Measurements from ENCODE around the gene CHMP2B. TPM values are rescaled to one million over a fixed set of nuclear protein-coding genes. Genes with fewer than 3 reads are reported as not detected.

CHMP2B gene
- total and polyA plus RNA-seq, 2 experiments from 2014 or later: 59.3 to 137 TPM

GRCh38 chr3:87228316-87228715 lies 1.2 kb downstream of the CHMP2B start:
- Histone ChIP-seq H3K4me1 (ENCODE audit: insufficient read depth) (peaks cover 40% of the 10 kb centered on the region), H3K27me3 (replicated peaks; ENCODE audit: insufficient read depth) (no peaks in the 10 kb centered on the region), H3K9me2 (ENCODE audit: insufficient read depth) (no peaks in the 10 kb centered on the region), H3K9me3 (ENCODE audit: low read depth) (no peaks in the 10 kb centered on the region), H3K36me3 (ENCODE audit: low read depth) (no peaks in the 10 kb centered on the region), H3K9ac (peak overlapping the region; percentile 92), H3K4me3 (peak overlapping the region; percentile 94), H3K4me2 (ENCODE audit: unreplicated experiment) (peak overlapping the region; percentile 95), H2AFZ (peak overlapping the region; percentile 99), H3F3A (ENCODE audit: insufficient read depth) (peaks cover 29% of the 10 kb centered on the region), H4K20me1 (ENCODE audit: insufficient read depth) (peaks cover 12% of the 10 kb centered on the region), H3K79me2 (ENCODE audit: insufficient read depth) (peaks cover 62% of the 10 kb centered on the region), H3K27ac (peak overlapping the region; percentile 84)
- TF ChIP-seq EZH2phosphoT487 (IDR thresholded peaks at IDR 0.05; ENCODE audit: insufficient read depth, low read depth) (no peak), EZH2 (IDR thresholded peaks at IDR 0.05; ENCODE audit: insufficient read depth, poor library complexity, severe bottlenecking) (no peak)
- in situ Hi-C loops (cut with MboI): no loop called here
- DNase-seq: peak; percentile 75
- WGBS, 2 experiments (ENCODE audit: low coverage in 1 of 2, low lambda C conversion rate in 2 of 2, missing lambda C conversion rate in 2 of 2): 0% methylated on average over 1 of the region's 1 CpG

- H3K27me3 ChIP-seq (replicated peaks; ENCODE audit: insufficient read depth): no peaks in the 10 kb centered on the region
- peak overlapping the region; percentile 95 for H3K4me2 ChIP-seq (ENCODE audit: unreplicated experiment)
- no peaks in the 10 kb centered on the region for H3K9me2 ChIP-seq (ENCODE audit: insufficient read depth)
Measured at GRCh38 chr3:87229113-87229512, 2.0 kb downstream of the CHMP2B start.

DNA sequence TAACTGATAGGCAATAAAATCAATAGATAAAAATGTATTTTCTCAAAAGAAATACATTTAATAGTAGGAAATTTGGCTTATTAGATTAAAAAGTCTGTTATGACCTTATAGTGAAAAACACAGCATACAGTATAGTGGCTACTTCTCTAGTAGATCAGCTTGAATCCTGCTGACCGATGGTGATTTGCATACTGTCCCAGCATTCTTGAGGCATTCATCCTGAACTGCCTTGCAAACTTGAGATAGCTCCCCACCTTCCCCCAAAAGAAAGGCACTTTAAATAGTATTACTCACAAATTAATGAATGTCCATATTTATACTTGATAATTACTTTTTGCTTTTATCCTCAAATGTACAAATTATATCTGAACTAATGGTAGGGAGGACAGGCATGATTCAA lies 6.7 kb downstream of the CHMP2B start:
- 94 to 100% methylated on average over 1 of the region's 1 CpG for WGBS, 2 experiments (ENCODE audit: low coverage in 1 of 2, low lambda C conversion rate in 2 of 2, missing lambda C conversion rate in 2 of 2)
- Histone ChIP-seq H3K4me1 (ENCODE audit: insufficient read depth) (peaks cover 34% of the 10 kb centered on the region), H3K27me3 (replicated peaks; ENCODE audit: insufficient read depth) (no peaks in the 10 kb centered on the region), H3K4me2 (ENCODE audit: unreplicated experiment) (no peak overlapping the region), H4K20me1 (ENCODE audit: insufficient read depth) (peaks cover 12% of the 10 kb centered on the region), H3K4me3 (no peak overlapping the region), H3K27ac (no peak overlapping the region), H3K36me3 (ENCODE audit: low read depth) (0 out of 2 replicates have a peak, but pooled peaks cover 6% of the 10 kb centered on the region), H3F3A (ENCODE audit: insufficient read depth) (peaks cover 19% of the 10 kb centered on the region), H3K9ac (no peak overlapping the region), H3K9me3 (ENCODE audit: low read depth) (no peaks in the 10 kb centered on the region), H3K9me2 (ENCODE audit: insufficient read depth) (no peaks in the 10 kb centered on the region), H3K79me2 (ENCODE audit: insufficient read depth) (peaks cover 100% of the 10 kb centered on the region), H2AFZ (no peak overlapping the region)
- no peak for TF ChIP-seq EZH2 (IDR thresholded peaks at IDR 0.05; ENCODE audit: insufficient read depth, poor library complexity, severe bottlenecking)
- TF ChIP-seq EZH2phosphoT487 (IDR thresholded peaks at IDR 0.05; ENCODE audit: insufficient read depth, low read depth): no peak
- in situ Hi-C loops (cut with MboI): no loop called here
- DNase-seq: no peak

More at GRCh38 chr3:87229113-87229512, 2.0 kb downstream of the CHMP2B start:
- H3K9ac ChIP-seq: peak overlapping the region; percentile 92
- peaks cover 31% of the 10 kb centered on the region for H3F3A ChIP-seq (ENCODE audit: insufficient read depth)
- H3K27ac ChIP-seq: peak overlapping the region; percentile 84
- H3K36me3 ChIP-seq (ENCODE audit: low read depth): no peaks in the 10 kb centered on the region
- H3K4me1 ChIP-seq (ENCODE audit: insufficient read depth): peaks cover 41% of the 10 kb centered on the region
- peak overlapping the region; percentile 94 for H3K4me3 ChIP-seq
- WGBS, 2 experiments (ENCODE audit: low coverage in 1 of 2, low lambda C conversion rate in 2 of 2, missing lambda C conversion rate in 2 of 2): 60 to 74% methylated on average over 1 of the region's 1 CpG
- no peaks in the 10 kb centered on the region for H3K9me3 ChIP-seq (ENCODE audit: low read depth)
- in situ Hi-C loops (cut with MboI): no loop called here
- DNase-seq: no peak
- peaks cover 70% of the 10 kb centered on the region for H3K79me2 ChIP-seq (ENCODE audit: insufficient read depth)
- TF ChIP-seq EZH2 (IDR thresholded peaks at IDR 0.05; ENCODE audit: insufficient read depth, poor library complexity, severe bottlenecking) (no peak), EZH2phosphoT487 (IDR thresholded peaks at IDR 0.05; ENCODE audit: insufficient read depth, low read depth) (no peak)
- 0 out of 2 replicates have a peak overlapping the region, but pooled peaks have one; percentile 99 for H2AFZ ChIP-seq
- peaks cover 12% of the 10 kb centered on the region for H4K20me1 ChIP-seq (ENCODE audit: insufficient read depth)

DNA sequence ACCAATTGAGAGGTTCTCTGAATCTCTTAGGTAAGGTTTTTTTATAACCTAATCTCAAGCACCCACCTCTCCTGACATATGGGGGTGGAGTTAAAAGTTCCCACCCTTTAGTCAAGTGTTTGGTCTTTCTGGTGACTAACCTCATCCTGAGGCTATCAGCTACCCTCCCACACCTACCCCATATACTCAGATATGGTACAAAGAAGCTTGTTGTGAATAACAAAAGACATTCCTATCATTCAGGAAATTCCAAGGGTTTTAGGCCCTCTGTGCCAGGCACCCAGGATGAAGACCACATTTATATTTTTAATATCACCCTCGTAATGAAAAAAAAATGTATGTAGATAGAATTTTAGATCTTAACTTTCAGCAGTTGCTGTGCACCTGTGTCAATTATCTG lies 9.0 kb downstream of the CHMP2B start:
- DNase-seq: no peak

More for the DNA sequence above, 9.0 kb downstream of the CHMP2B start:
- Histone ChIP-seq H3K36me3 (ENCODE audit: low read depth) (peaks cover 15% of the 10 kb centered on the region; the same call in 1 of the 2 replicates), H3K9me3 (ENCODE audit: low read depth) (no peaks in the 10 kb centered on the region), H3K79me2 (ENCODE audit: insufficient read depth) (peaks cover 99% of the 10 kb centered on the region), H3F3A (ENCODE audit: insufficient read depth) (0 out of 2 replicates have a peak, but pooled peaks cover 8% of the 10 kb centered on the region), H3K4me2 (ENCODE audit: unreplicated experiment) (no peak overlapping the region), H3K4me3 (no peak overlapping the region), H3K9me2 (ENCODE audit: insufficient read depth) (no peaks in the 10 kb centered on the region), H2AFZ (no peak overlapping the region), H4K20me1 (ENCODE audit: insufficient read depth) (peaks cover 2% of the 10 kb centered on the region), H3K27ac (no peak overlapping the region), H3K4me1 (ENCODE audit: insufficient read depth) (peaks cover 14% of the 10 kb centered on the region), H3K9ac (no peak overlapping the region), H3K27me3 (replicated peaks; ENCODE audit: insufficient read depth) (no peaks in the 10 kb centered on the region)
- in situ Hi-C loops (cut with MboI): no loop called here
- 42 to 67% methylated on average over 1 of the region's 1 CpG for whole genome bisulfite sequencing, 2 experiments (ENCODE audit: low coverage in 1 of 2, low lambda C conversion rate in 2 of 2, missing lambda C conversion rate in 2 of 2)
- no peak for TF ChIP-seq EZH2phosphoT487 (IDR thresholded peaks at IDR 0.05; ENCODE audit: insufficient read depth, low read depth)
- TF ChIP-seq EZH2 (IDR thresholded peaks at IDR 0.05; ENCODE audit: insufficient read depth, poor library complexity, severe bottlenecking): no peak

All from GM23248 (cell line).